AG04450 (cell line): Measurements from ENCODE around the gene PHLDA2. TPM values are rescaled to one million over a fixed set of nuclear protein-coding genes. Genes with fewer than 3 reads are reported as not detected.

ENCODE experiments used
- CTCF ChIA-PET: fragments of 300-600, 350-600 bp; formaldehyde crosslinking; extraction: SDS; loops from one replicate; lab custom pipeline; 2022; ENCODE audit warnings: antibody characterized with exemption, inconsistent platforms; lab: Charles Lee
- POLR2A ChIA-PET: fragments of 350-600 bp; formaldehyde crosslinking; extraction: SDS; loops from one replicate; lab custom pipeline; 2021; ENCODE audit warnings: antibody characterized with exemption, inconsistent platforms; lab: Yijun Ruan, JAX
- DNase-seq: peaks from one replicate; pipeline ENCODE4 v3.0.0-alpha.2; 2011; ENCODE audit warnings: low read depth, low spot score
- H3K27ac ChIP-seq: one replicate; pipeline ENCODE4 v1.5.1; 2012; ENCODE audit warnings: low read depth, low read length, control low read depth
- H3K27me3 ChIP-seq: one replicate; pipeline ENCODE4 v1.6.0; 2012; ENCODE audit warnings: low read length; ENCODE audit not compliant: control insufficient read depth, insufficient read depth
- H3K4me3 ChIP-seq: 2 replicates; pipeline ENCODE4 v1.5.1; 2011; ENCODE audit warnings: mild to moderate bottlenecking, low read depth, low read length, control low read depth
- H3K9me3 ChIP-seq: 2 replicates; pipeline ENCODE4 v1.5.1; 2012; ENCODE audit warnings: low read length; ENCODE audit not compliant: control insufficient read depth, insufficient read depth
- polyA plus RNA-seq: library from polyadenylated mRNA; depleted of rRNA; stranded (reverse); fragments of >200 nt; gene quantifications from 2 replicates; pipeline ENCODE4 v1.2.3, GENCODE V29; 2011
- TF ChIP-seq, protein P1 (sequence below): IDR thresholded peaks from 2 replicates; pipeline ENCODE4 v1.5.1; 2011; ENCODE audit warnings: low read depth, low read length, control low read depth, inconsistent platforms

The PHLDA2 gene
- polyA plus RNA-seq, 1 experiment = 9.6 TPM

DNA sequence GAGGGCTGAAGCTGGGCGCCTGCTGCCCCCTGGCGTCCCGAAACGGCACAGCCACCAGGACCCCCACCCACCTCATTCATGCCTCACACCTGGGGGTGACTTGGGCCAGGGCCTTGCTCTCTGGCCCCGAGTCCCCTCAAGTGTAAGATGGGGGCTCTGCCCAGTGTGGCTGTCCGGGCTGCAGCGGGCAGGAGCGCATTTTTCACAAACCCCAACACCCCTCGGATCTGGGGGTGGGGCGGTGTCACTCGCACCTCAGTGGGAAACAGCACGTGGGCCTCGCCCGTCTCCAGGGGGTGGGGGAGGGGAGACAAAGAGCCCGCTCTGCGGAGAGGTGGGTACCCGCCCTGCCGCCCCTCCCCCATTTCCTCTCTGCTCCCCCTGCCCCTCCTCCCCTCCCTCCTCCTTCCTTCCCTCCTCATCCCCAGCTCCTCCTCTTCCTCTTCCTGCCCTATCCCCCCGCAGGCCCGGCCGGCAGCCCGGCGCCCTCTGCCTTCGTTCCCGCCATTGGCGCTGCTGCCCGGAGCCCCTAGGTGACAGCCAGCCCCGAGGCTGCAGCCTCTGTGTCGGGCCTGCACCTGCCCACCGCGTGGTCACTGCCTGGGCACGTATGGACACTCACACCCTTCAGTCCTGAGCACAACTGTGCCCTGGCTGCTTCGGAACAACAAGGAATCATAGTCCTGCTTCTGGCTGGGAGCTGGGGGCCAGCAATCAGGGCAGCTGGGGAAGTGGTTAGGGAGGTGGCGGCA, 36.8 kb downstream of the PHLDA2 start:
- peak overlapping the region; percentile 61 for H3K27ac ChIP-seq
- no peaks in the 10 kb centered on the region; the same call in 1 of the 2 replicates for H3K9me3 ChIP-seq
- peak overlapping the region; percentile 63 for H3K4me3 ChIP-seq
- ChIA-PET POLR2A (interaction anchor here (0.7 to 3.7 kb wide), 6 partner anchors 10 to 360 kb away, joined by 3 to 25 read pairs (median 4); partner anchors contain the start of genes NAP1L4 and PHLDA2), CTCF (interaction anchor here (0.6 to 11.7 kb wide), 13 partner anchors 9 to 700 kb away, joined by 3 to 403 read pairs (median 4); a partner anchor contains a TSS)
- no peak for DNase-seq
- H3K27me3 ChIP-seq = no peaks in the 10 kb centered on the region
- TF ChIP-seq, protein P1, sequence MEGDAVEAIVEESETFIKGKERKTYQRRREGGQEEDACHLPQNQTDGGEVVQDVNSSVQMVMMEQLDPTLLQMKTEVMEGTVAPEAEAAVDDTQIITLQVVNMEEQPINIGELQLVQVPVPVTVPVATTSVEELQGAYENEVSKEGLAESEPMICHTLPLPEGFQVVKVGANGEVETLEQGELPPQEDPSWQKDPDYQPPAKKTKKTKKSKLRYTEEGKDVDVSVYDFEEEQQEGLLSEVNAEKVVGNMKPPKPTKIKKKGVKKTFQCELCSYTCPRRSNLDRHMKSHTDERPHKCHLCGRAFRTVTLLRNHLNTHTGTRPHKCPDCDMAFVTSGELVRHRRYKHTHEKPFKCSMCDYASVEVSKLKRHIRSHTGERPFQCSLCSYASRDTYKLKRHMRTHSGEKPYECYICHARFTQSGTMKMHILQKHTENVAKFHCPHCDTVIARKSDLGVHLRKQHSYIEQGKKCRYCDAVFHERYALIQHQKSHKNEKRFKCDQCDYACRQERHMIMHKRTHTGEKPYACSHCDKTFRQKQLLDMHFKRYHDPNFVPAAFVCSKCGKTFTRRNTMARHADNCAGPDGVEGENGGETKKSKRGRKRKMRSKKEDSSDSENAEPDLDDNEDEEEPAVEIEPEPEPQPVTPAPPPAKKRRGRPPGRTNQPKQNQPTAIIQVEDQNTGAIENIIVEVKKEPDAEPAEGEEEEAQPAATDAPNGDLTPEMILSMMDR = peak; percentile 91

DNA sequence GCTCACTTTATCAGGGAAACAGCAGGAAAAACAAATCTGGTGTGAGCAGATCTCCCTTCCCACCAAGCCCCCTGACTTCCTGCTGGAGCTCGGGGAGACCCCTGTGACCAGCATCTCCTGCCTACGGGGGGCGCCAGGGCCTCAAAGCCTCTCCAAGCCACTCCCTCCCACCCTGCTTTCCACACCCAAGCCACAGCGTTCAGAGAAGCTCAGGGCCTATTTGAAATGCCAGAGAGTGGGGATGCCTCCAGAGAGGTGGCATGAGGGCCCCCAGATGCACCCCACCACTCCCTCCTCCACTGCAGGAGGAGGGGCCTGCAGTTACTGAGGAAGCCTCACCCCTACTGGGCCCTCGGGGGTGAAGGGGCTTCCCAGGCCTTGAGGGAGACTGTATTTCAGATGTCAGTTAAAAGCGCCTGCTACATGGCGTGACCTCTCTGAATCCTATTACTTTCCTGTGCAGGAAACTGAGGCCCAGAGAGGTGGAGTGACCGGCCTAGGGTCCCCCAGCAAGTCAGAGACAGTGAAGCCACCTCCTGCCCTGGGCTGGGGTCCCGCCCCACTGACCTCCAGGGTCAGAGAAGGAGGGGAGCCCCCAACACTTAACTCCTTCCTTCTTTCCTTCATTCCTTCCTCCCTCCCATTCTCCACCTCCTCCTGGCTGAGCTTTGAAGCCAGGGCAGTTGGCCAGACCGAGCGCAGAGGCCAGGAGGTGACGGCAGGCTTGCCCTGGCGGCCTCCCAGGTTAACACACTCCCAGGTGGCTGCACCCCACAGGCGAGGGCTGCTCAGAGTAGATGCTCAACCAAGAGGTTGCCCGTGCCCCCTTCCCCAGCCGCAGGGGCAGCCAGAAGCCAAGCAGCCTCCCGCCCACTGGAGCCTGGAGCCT, 37.6 kb downstream of the PHLDA2 start:
- ChIA-PET CTCF (interaction anchor here (0.7 to 11.7 kb wide), 8 partner anchors 12 to 358 kb away, joined by 3 to 403 read pairs (median 4); a partner anchor contains a TSS), POLR2A (interaction anchor here (0.7 to 3.7 kb wide), 7 partner anchors 11 to 359 kb away, joined by 3 to 25 read pairs (median 4); partner anchors contain the start of genes NAP1L4 and PHLDA2)
- DNase-seq = no peak
- Histone ChIP-seq H3K4me3 (peak overlapping the region; percentile 63), H3K9me3 (no peaks in the 10 kb centered on the region; the same call in 1 of the 2 replicates), H3K27me3 (no peaks in the 10 kb centered on the region), H3K27ac (peak overlapping the region; percentile 39)
- TF ChIP-seq, protein P1 = peak; percentile 25

- H3K27ac ChIP-seq = peak overlapping the region; percentile 39
- no peak for DNase-seq
- H3K27me3 ChIP-seq = no peaks in the 10 kb centered on the region
- ChIA-PET POLR2A (interaction anchor here (0.9 to 3.7 kb wide), 2 partner anchors 33 to 358 kb away, joined by 3 to 25 read pairs; no protein-coding TSS in a partner anchor), CTCF (interaction anchor here (0.8 to 11.7 kb wide), 4 partner anchors 12 to 357 kb away, joined by 3 to 403 read pairs (median 5); partner anchors contain the start of gene PHLDA2)
- H3K9me3 ChIP-seq = no peaks in the 10 kb centered on the region; the same call in 1 of the 2 replicates
- TF ChIP-seq, protein P1 = no peak
- no peak overlapping the region for H3K4me3 ChIP-seq
Measured at GRCh38 chr11:2890466-2891294, 38.5 kb downstream of the PHLDA2 start.

DNA sequence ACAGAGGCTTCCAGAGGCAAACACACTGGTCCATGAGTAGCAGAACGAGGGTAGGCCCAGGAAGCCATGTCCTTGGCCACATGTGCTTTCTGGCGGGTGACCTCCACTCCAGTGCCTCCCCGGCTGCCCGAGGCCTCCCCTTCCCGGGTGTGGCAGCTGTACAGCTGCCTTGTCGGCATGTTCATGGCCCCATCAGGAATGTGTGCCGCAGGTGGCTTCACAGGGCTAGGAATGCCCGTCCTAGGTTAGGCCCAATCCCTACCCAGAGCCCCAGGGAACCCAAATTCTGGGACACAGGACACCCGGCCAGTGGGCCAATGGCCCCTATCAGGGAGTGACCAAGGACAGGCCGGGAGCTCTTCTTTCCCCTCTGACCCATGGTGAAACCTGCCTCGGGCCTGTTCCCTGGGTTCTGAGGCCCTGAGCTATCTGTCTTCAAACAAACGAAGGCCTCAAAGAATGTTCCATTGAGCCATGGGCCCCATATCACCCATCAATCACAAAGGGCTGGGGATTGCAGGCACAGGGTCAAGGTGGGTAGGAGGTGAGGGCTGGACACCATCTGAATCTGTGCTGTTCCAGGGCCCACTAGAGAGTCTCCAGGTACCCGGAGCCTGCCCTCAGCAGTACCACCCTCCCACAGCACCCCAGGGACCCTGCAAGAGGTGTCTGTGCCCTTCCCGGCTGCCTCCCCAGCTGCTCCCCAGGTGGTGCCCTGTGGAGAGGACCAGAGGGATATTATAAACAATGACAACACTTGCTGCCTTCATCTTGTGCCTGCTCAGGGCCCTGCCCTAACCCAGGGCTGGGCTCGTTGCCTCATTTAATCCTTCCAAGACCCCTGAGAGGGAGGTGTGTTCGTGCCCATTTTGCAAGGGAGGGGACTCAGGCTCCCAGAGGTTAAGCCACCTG, 39.6 kb downstream of the PHLDA2 start:
- Histone ChIP-seq H3K27me3 (no peaks in the 10 kb centered on the region), H3K9me3 (no peaks in the 10 kb centered on the region; the same call in 1 of the 2 replicates), H3K27ac (no peak overlapping the region), H3K4me3 (no peak overlapping the region)
- DNase-seq = no peak
- TF ChIP-seq, protein P1 = no peak
- ChIA-PET CTCF (interaction anchor here (0.6 to 11.7 kb wide), 4 partner anchors 13 to 583 kb away, joined by 3 to 403 read pairs (median 6); a partner anchor contains a TSS), POLR2A (interaction anchor here (0.6 to 6.6 kb wide), 3 partner anchors 13 to 357 kb away, joined by 3 to 46 read pairs (median 25); a partner anchor contains a TSS)
